AG04449 (cell line): Measurements from ENCODE around the gene CAMTA1.

ENCODE experiments used
- CTCF ChIA-PET: fragments of 350-600 bp; formaldehyde crosslinking; extraction: SDS; loops from one replicate; lab custom pipeline; 2021; ENCODE audit warnings: antibody characterized with exemption; lab: Yijun Ruan, JAX
- POLR2A ChIA-PET: fragments of 400-600, 350-600 bp; formaldehyde crosslinking; extraction: SDS; loops from one replicate; lab custom pipeline; 2020; ENCODE audit warnings: antibody characterized with exemption, inconsistent platforms; lab: Yijun Ruan, JAX
- DNase-seq: peaks from one replicate; pipeline ENCODE4 v3.0.0-alpha.2; 2010; ENCODE audit warnings: low read depth, low spot score
- H3K4me3 ChIP-seq: 2 replicates; pipeline ENCODE4 v1.5.1; 2011; ENCODE audit warnings: low read depth, mild to moderate bottlenecking, control low read depth, low read length
- TF ChIP-seq, protein P1 (sequence below): IDR thresholded peaks from one replicate; pipeline ENCODE4 v1.5.1; 2011; ENCODE audit warnings: mild to moderate bottlenecking, moderate library complexity, low read length, control low read depth, inconsistent platforms; ENCODE audit not compliant: insufficient read depth; ENCODE audit errors: missing control alignments

Gene CAMTA1

DNA sequence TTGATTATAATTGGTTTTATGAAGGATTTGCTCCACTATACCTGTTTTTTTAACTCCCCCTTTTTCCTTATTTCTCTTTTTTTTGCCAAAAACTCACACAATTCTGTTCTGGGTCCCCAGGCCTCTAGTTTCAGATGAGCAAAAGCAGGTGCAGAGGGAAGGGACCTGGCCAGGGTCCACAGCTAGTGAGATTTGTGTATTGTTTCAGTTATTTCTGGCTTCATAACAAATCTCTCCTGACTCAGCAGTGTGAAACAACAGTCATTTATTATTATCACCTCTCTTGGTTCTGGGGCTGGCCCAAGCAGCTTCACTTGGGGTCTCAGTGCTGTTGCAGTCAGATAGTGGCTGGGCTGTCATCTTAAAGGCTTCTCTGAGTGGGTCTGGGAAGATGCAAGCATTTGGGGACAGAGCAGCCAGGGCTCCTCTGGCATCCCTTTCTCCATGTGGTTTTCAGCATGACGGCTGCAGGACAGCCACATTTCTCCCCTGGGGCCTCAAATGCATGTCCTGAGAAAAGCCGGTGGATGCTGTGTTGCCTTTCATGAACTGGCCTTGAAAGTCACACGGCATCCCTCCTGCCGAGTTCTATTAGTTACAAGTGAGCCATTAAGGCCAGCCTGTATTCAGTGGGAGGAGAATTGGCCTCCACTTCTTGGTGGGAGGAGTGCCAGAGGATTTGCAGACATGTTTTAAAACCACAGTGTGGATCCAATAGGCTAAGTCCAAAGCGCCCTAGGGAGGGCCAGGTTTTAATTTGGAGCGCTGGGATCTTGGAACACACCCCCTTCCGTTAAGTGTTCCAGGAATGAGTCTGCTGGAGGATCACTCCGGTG is 137.1 kb downstream of the CAMTA1 start:
- DNase-seq = peak; percentile 44
- no peak overlapping the region for H3K4me3 ChIP-seq
- ChIA-PET CTCF (no interaction called here), POLR2A (no interaction called here)
- TF ChIP-seq, protein P1, sequence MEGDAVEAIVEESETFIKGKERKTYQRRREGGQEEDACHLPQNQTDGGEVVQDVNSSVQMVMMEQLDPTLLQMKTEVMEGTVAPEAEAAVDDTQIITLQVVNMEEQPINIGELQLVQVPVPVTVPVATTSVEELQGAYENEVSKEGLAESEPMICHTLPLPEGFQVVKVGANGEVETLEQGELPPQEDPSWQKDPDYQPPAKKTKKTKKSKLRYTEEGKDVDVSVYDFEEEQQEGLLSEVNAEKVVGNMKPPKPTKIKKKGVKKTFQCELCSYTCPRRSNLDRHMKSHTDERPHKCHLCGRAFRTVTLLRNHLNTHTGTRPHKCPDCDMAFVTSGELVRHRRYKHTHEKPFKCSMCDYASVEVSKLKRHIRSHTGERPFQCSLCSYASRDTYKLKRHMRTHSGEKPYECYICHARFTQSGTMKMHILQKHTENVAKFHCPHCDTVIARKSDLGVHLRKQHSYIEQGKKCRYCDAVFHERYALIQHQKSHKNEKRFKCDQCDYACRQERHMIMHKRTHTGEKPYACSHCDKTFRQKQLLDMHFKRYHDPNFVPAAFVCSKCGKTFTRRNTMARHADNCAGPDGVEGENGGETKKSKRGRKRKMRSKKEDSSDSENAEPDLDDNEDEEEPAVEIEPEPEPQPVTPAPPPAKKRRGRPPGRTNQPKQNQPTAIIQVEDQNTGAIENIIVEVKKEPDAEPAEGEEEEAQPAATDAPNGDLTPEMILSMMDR = no peak

DNA sequence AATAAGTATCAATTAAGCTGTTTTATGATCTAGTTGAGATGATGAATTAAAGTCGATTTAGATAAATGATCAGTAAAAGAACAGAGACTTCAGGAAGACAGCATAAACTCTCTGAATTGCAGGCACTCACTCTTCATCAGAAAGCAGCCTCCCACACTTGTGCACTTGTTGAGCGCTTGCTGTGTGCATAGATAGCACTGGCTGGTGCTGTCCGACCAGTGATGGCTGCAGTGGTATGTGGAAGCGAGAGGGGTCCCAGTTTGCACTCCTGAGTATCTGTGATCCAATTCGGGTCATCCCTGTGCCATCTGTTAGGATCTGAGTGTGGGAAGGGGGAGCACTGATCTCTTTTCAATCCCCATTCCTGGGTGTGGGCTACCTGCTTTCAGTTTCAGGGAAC is 137.8 kb downstream of the CAMTA1 start:
- ChIA-PET CTCF (no interaction called here), POLR2A (no interaction called here)
- no peak overlapping the region for H3K4me3 ChIP-seq
- TF ChIP-seq, protein P1 = no peak
- no peak for DNase-seq

DNA sequence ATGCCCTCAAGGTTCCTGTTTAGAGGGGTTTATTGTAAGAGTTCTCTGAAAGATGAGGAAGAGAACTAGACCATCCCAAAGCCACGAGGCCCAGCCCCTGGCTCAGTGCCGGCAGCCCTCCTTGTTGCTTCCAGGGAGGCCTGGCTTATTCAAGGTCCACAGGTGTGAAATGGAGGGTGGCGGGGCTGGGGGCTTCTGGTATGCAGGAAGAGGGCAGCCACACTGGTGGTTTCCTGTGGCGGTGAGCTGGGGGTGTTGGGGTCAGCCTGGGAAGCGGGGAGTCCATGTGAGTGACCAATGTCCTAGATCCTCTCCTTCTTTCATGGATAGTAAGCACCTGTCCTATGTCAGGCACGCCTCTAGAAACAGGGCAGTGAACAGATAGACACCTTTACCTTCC is 138.2 kb downstream of the CAMTA1 start:
- DNase-seq = no peak
- H3K4me3 ChIP-seq = no peak overlapping the region
- TF ChIP-seq, protein P1 = no peak
- ChIA-PET POLR2A (no interaction called here), CTCF (no interaction called here)

DNA sequence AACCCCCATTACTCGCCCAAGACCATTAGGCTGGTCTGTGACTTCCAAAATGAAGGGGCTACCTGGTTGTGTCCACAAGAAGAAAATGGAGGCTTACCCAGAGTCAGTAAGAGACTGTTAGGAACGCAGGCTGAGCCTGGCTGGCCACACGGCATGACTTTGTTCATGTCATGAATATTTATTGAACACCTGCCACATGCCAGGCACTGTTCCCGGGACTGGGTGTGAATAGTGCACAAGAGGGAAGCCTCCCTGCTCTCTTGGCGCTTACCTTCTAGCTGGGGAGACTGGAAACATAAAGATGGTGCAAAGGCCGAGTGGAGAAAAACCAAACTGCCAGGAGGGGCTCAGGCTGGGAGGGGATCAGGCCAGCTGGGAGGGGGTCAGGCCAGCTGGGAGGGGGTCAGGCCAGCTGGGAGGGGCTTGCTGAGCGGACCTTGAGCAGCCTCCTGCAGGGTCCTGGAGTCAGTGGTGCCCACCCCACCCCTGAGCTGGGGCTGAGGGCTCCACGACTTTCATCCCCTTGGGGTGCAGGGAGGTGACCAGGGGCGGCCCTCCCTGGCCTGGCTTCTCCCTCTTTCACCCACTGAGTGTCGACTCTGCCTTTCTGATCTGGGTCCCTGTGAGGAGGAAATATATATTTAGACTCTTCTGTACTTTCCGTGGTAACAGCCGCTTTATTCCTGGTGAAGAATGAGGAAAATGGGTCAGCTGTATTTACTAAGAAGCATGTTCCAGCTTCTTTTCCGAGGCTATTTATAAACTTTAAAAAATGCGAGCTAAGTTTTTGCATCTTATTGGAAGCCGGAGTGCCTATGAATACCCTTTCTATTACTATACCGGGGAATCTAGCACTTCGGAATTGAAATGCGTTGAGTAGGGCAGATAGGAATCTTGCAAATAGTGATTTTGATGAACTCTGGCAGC is 139.0 kb downstream of the CAMTA1 start:
- CTCF ChIA-PET = no interaction called here

DNA sequence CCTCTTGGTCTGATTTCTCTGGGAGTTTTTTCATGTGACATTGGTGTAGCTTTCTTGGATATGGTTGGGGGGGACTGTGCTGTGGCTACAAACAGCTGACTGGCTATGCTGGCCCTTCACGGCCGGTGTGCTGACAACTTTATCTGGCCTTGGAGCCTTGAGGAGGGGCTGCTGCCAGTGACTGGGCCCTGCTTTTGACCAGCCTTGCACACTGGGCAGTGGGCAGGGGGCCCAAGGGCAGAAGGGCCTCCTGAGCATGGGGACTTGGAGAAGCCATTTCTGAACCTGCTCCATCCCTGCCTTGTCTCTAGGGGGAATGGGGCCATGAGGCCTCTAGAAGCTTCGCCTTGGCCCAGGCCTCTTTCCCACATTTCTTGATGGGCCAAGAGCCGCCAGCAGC is 139.6 kb downstream of the CAMTA1 start:
- POLR2A ChIA-PET = no interaction called here
- CTCF ChIA-PET = no interaction called here

More for the DNA sequence above, 139.0 kb downstream of the CAMTA1 start:
- DNase-seq = no peak
- TF ChIP-seq, protein P1 = no peak
- POLR2A ChIA-PET = no interaction called here
- no peak overlapping the region for H3K4me3 ChIP-seq

More for the DNA sequence above, 139.6 kb downstream of the CAMTA1 start:
- TF ChIP-seq, protein P1 = no peak
- no peak for DNase-seq
- no peak overlapping the region for H3K4me3 ChIP-seq
